MCF 10A (cell line): ENCODE results near the gene ZNF354B. TPM values are rescaled to one million over a fixed set of nuclear protein-coding genes. Genes with fewer than 3 reads are reported as not detected.
"Not testable (repeated sequence)": the region's sequence is repeated elsewhere in the genome, so short reads cannot be mapped to it uniquely, and the experiment has no call there.

Experiments used
- BruUV-seq: library from RNA; stranded (reverse); fragments of 400-500 nt; replicated peaks from 2 replicates; lab custom pipeline; 2021; lab: Mats Ljungman, UMichigan
- CTCF ChIA-PET: fragments of 300-600 bp; sonication (Branson Sonifier 250); formaldehyde crosslinking; extraction: SDS; loops from one replicate; lab custom pipeline; 2021; ENCODE audit warnings: antibody characterized with exemption, inconsistent platforms; lab: Yijun Ruan, JAX
- POLR2A ChIA-PET: fragments of 300-600, 350-650 bp; sonication (Branson Sonifier 250); formaldehyde crosslinking; extraction: SDS; loops from one replicate; lab custom pipeline; 2020; ENCODE audit warnings: antibody characterized with exemption, inconsistent platforms; lab: Yijun Ruan, JAX
- DNase-seq: peaks from one replicate; pipeline ENCODE4 v3.0.0-alpha.2; 2018; ENCODE audit not compliant: unreplicated experiment
- H3K27ac Mint-ChIP-seq: one replicate; pipeline ENCODE4 v1.8.0; 2022; ENCODE audit warnings: mild to moderate bottlenecking, low read depth, mixed read lengths; ENCODE audit not compliant: unreplicated experiment
- H3K27me3 Mint-ChIP-seq: one replicate; pipeline ENCODE4 v1.8.0; 2022; ENCODE audit warnings: mixed read lengths; ENCODE audit not compliant: insufficient read depth, unreplicated experiment
- H3K36me3 Mint-ChIP-seq: one replicate; pipeline ENCODE4 v1.8.0; 2022; ENCODE audit warnings: mild to moderate bottlenecking, moderate library complexity, mixed read lengths; ENCODE audit not compliant: insufficient read depth, unreplicated experiment
- H3K4me1 Mint-ChIP-seq: one replicate; pipeline ENCODE4 v1.8.0; 2022; ENCODE audit warnings: mixed read lengths; ENCODE audit not compliant: insufficient read depth, unreplicated experiment
- H3K4me3 Mint-ChIP-seq: one replicate; pipeline ENCODE4 v1.8.0; 2022; ENCODE audit warnings: mild to moderate bottlenecking, moderate library complexity, mixed read lengths; ENCODE audit not compliant: unreplicated experiment
- H3K9me3 Mint-ChIP-seq: one replicate; pipeline ENCODE4 v1.8.0; 2022; ENCODE audit warnings: mixed read lengths; ENCODE audit not compliant: unreplicated experiment
- CTCF ChIP-seq: fragments of 200-600 bp; IDR thresholded peaks from one replicate; pipeline ENCODE4 v1.8.0; 2022; ENCODE audit warnings: antibody characterized with exemption, mild to moderate bottlenecking; ENCODE audit not compliant: unreplicated experiment
- intact Hi-C: fragments of 100-400 bp; cut with micrococcal nuclease; formaldehyde crosslinking; loops from 2 replicates; pipeline ENCODE4 v1.14.1; 2022
- total RNA-seq: library from RNA; stranded (reverse); gene quantifications from 2 replicates; pipeline ENCODE4 v1.2.3, GENCODE V29; 2022

The ZNF354B gene
- total RNA-seq, 1 experiment from 2014 or later = 24.4 TPM

- no TSS peak for BruUV-seq
- H3K9me3 Mint-ChIP-seq = no peaks in the 10 kb centered on the region
- H3K36me3 Mint-ChIP-seq = no peaks in the 10 kb centered on the region
- peaks cover 12% of the 10 kb centered on the region for H3K27me3 Mint-ChIP-seq
- CTCF ChIA-PET = no interaction called here
- H3K27ac Mint-ChIP-seq = no peak overlapping the region
- intact Hi-C loops = no loop called here
- H3K4me1 Mint-ChIP-seq = peaks cover 5% of the 10 kb centered on the region
- no peak for DNase-seq
- POLR2A ChIA-PET = no interaction called here
- TF ChIP-seq CTCF = no peak
- no peak overlapping the region for H3K4me3 Mint-ChIP-seq
Observed at GRCh38 chr5:178854284-178854683, 5.5 kb upstream of the ZNF354B start.

- H3K9me3 Mint-ChIP-seq, CTCF ChIA-PET, intact Hi-C loops, DNase-seq, H3K27ac Mint-ChIP-seq, H3K27me3 Mint-ChIP-seq, BruUV-seq: not testable (repeated sequence)
- Mint-ChIP-seq H3K4me3 (peak overlapping the region; percentile 77), H3K36me3 (peaks cover 42% of the 10 kb centered on the region), H3K4me1 (peaks cover 26% of the 10 kb centered on the region)
- POLR2A ChIA-PET = interaction anchor here (1.3 to 1.6 kb wide), 2 partner anchors 72 to 690 kb away, joined by 3 to 8 read pairs; partner anchors contain the start of gene RUFY1
Observed at GRCh38 chr5:178860615-178861014, 862 bp downstream of the ZNF354B start.

- BruUV-seq = TSS peak; percentile 18
- intact Hi-C loops = no loop called here
- H3K36me3 Mint-ChIP-seq = peaks cover 52% of the 10 kb centered on the region
- DNase-seq = no peak
- H3K4me1 Mint-ChIP-seq = peaks cover 26% of the 10 kb centered on the region
- no peaks in the 10 kb centered on the region for H3K27me3 Mint-ChIP-seq
- H3K27ac Mint-ChIP-seq = peak overlapping the region; percentile 40
- H3K4me3 Mint-ChIP-seq = peak overlapping the region; percentile 66
- H3K9me3 Mint-ChIP-seq = no peaks in the 10 kb centered on the region
- TF ChIP-seq CTCF = no peak
- POLR2A ChIA-PET = no interaction called here
- CTCF ChIA-PET = interaction anchor here (0.7 kb wide), 1 partner anchor 349 kb away, joined by 5 read pairs; no protein-coding TSS in a partner anchor
Observed at GRCh38 chr5:178861627-178862026, 1.9 kb downstream of the ZNF354B start.

GRCh38 chr5:178866946-178867345 lies 7.2 kb downstream of the ZNF354B start:
- ChIA-PET CTCF (interaction anchor here (0.6 kb wide), 1 partner anchor 66 kb away, joined by 3 read pairs; no protein-coding TSS in a partner anchor), POLR2A (no interaction called here)
- DNase-seq = no peak
- intact Hi-C loops = no loop called here
- no peak overlapping the region for H3K4me3 Mint-ChIP-seq
- TF ChIP-seq CTCF = no peak
- peaks cover 6% of the 10 kb centered on the region for H3K4me1 Mint-ChIP-seq
- peaks cover 21% of the 10 kb centered on the region for H3K9me3 Mint-ChIP-seq
- H3K27me3 Mint-ChIP-seq = no peaks in the 10 kb centered on the region
- peaks cover 95% of the 10 kb centered on the region for H3K36me3 Mint-ChIP-seq
- H3K27ac Mint-ChIP-seq = no peak overlapping the region
- no TSS peak for BruUV-seq

- no peaks in the 10 kb centered on the region for H3K4me1 Mint-ChIP-seq
- H3K36me3 Mint-ChIP-seq = peaks cover 98% of the 10 kb centered on the region
- H3K4me3 Mint-ChIP-seq = no peak overlapping the region
- peaks cover 43% of the 10 kb centered on the region for H3K9me3 Mint-ChIP-seq
- no peak overlapping the region for H3K27ac Mint-ChIP-seq
- no TSS peak for BruUV-seq
- ChIA-PET CTCF (no interaction called here), POLR2A (no interaction called here)
- intact Hi-C loops = no loop called here
- DNase-seq = no peak
- H3K27me3 Mint-ChIP-seq = no peaks in the 10 kb centered on the region
- TF ChIP-seq CTCF = no peak
Observed at GRCh38 chr5:178869577-178869976, 9.8 kb downstream of the ZNF354B start.
